Measurements from ENCODE around the gene NUP98. TPM values are rescaled to one million over a fixed set of nuclear protein-coding genes. Genes with fewer than 3 reads are reported as not detected.

The NUP98 gene
- total and polyA plus RNA-seq, 2 of the 13 experiments (the other 11 are each of a cell fraction or from before 2014, with no cell fraction given), result 76.6 to 85.3 TPM

- TF ChIP-seq PPARG (CRISPR knock-in tag; conservative IDR thresholded peaks at IDR 0.05), result no peak
- 0 out of 2 replicates have a peak, but pooled peaks have one; percentile 50 for TF ChIP-seq ZNF143 (CRISPR knock-in tag; IDR thresholded peaks at IDR 0.05)
- TF ChIP-seq ZNF235 (CRISPR knock-in tag; IDR thresholded peaks at IDR 0.05; ENCODE audit: borderline replicate concordance), result no peak
- peak; percentile 69; the same call in 1 of the 2 replicates for TF ChIP-seq KDM2A (CRISPR knock-in tag; IDR thresholded peaks at IDR 0.05; ENCODE audit: borderline replicate concordance, low read depth)
- peak; percentile 79 for TF ChIP-seq RBM39 (IDR thresholded peaks at IDR 0.05; ENCODE audit: low read depth, low read length, poor library complexity, severe bottlenecking)
- no peak for TF ChIP-seq TEAD2 (CRISPR knock-in tag; IDR thresholded peaks at IDR 0.05)
- TF ChIP-seq JARID2 (CRISPR knock-in tag; IDR thresholded peaks at IDR 0.05; ENCODE audit: insufficient replicate concordance), result no peak
- no peak for TF ChIP-seq ZNF7 (CRISPR knock-in tag; IDR thresholded peaks at IDR 0.05)
- no peak for TF ChIP-seq SP1 (IDR thresholded peaks at IDR 0.05)
- TF ChIP-seq SP1 (CRISPR knock-in tag; IDR thresholded peaks at IDR 0.05), result no peak; the same call in none of the 2 replicates
- TF ChIP-seq ZNF17 (CRISPR knock-in tag; IDR thresholded peaks at IDR 0.05), result no peak
- TF ChIP-seq FOXJ3 (CRISPR knock-in tag; IDR thresholded peaks at IDR 0.05; ENCODE audit: borderline replicate concordance), result no peak
- no peak for TF ChIP-seq KAT7 (CRISPR knock-in tag; IDR thresholded peaks at IDR 0.05; ENCODE audit: borderline replicate concordance)
- TF ChIP-seq SRF (IDR thresholded peaks at IDR 0.05; ENCODE audit: low read depth, low read length), result no peak
- TF ChIP-seq HMG20A (CRISPR knock-in tag; IDR thresholded peaks at IDR 0.05; ENCODE audit: borderline replicate concordance), result 0 out of 2 replicates have a peak, but pooled peaks have one; percentile 9
- TF ChIP-seq BCL6 (CRISPR knock-in tag; IDR thresholded peaks at IDR 0.05), result peak; percentile 15; the same call in 1 of the 2 replicates
- peak; percentile 35 for TF ChIP-seq SALL1 (CRISPR knock-in tag; IDR thresholded peaks at IDR 0.05)
- no peak for TF ChIP-seq ZNF615 (CRISPR knock-in tag; IDR thresholded peaks at IDR 0.05; ENCODE audit: borderline replicate concordance)
- no peak for TF ChIP-seq TRAFD1 (CRISPR knock-in tag; IDR thresholded peaks at IDR 0.05; ENCODE audit: borderline replicate concordance)
- TF ChIP-seq KDM5A (IDR thresholded peaks at IDR 0.05; ENCODE audit: borderline replicate concordance, low read length), result no peak
- TF ChIP-seq ZNF879 (CRISPR knock-in tag; IDR thresholded peaks at IDR 0.05), result no peak
- TF ChIP-seq ZNF557 (CRISPR knock-in tag; IDR thresholded peaks at IDR 0.05), result no peak
- TF ChIP-seq, protein P1, sequence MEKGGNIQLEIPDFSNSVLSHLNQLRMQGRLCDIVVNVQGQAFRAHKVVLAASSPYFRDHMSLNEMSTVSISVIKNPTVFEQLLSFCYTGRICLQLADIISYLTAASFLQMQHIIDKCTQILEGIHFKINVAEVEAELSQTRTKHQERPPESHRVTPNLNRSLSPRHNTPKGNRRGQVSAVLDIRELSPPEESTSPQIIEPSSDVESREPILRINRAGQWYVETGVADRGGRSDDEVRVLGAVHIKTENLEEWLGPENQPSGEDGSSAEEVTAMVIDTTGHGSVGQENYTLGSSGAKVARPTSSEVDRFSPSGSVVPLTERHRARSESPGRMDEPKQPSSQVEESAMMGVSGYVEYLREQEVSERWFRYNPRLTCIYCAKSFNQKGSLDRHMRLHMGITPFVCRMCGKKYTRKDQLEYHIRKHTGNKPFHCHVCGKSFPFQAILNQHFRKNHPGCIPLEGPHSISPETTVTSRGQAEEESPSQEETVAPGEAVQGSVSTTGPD (CRISPR knock-in tag; IDR thresholded peaks at IDR 0.05), result no peak
- no peak for TF ChIP-seq LBX2 (CRISPR knock-in tag; IDR thresholded peaks at IDR 0.05; ENCODE audit: borderline replicate concordance)
- peak; percentile 82; the same call in 1 of the 2 replicates for TF ChIP-seq SPEN (CRISPR knock-in tag; IDR thresholded peaks at IDR 0.05; ENCODE audit: low read depth)
- 0 out of 2 replicates have a peak, but pooled peaks have one; percentile 35 for TF ChIP-seq REPIN1 (CRISPR knock-in tag; IDR thresholded peaks at IDR 0.05; ENCODE audit: borderline replicate concordance, low read depth)
- TF ChIP-seq ZSCAN25 (CRISPR knock-in tag; IDR thresholded peaks at IDR 0.05), result no peak
- peak; percentile 45; the same call in 1 of the 2 replicates for TF ChIP-seq ZNF205 (CRISPR knock-in tag; IDR thresholded peaks at IDR 0.05)
- TF ChIP-seq MATR3 (CRISPR knock-in tag; IDR thresholded peaks at IDR 0.05), result no peak
These were observed 155.0 kb downstream of the NUP98 start (continued) for GRCh38 chr11:3642071-3642951.
